ENCODE data around the gene DIP2B.
"Not testable (repeated sequence)": the region's sequence is repeated elsewhere in the genome, so short reads cannot be mapped to it uniquely, and the experiment has no call there.

DIP2B gene

GRCh38 chr12:50504798-50505674, at the start of gene DIP2B:
Gene DIP2B, plus strand, starts transcription at chr12:50504985. Its CDS starts 156 bp downstream, at chr12:50505141.
- peak; percentile 66 for DNase-seq

GRCh38 chr12:50458606-50459005, 46.2 kb upstream of the DIP2B start:
- DNase-seq: no peak

DNA sequence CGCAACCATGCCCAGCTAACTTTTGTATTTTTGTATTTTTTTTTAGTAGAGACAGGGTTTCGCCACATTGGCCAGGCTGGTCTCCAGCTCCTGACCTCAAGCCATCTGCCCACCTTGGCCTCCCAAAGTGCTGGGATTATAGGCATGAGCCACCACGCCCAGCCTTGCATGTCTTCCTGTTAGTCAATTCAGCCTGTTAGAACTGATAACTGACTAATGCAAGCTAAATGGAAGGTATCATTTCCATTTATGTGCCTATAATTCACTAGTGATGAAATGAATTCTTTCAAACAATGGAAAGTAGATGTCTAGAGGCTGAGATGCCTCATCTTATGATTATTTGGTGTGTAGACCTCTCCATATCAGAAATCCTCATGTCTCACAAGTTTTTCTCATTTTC, 37.3 kb upstream of the DIP2B start:
- DNase-seq: no peak

- DNase-seq: no peak
Measured at GRCh38 chr12:50477241-50477832, 27.4 kb upstream of the DIP2B start.

GRCh38 chr12:50482571-50482970, 22.2 kb upstream of the DIP2B start:
- no peak for DNase-seq

DNA sequence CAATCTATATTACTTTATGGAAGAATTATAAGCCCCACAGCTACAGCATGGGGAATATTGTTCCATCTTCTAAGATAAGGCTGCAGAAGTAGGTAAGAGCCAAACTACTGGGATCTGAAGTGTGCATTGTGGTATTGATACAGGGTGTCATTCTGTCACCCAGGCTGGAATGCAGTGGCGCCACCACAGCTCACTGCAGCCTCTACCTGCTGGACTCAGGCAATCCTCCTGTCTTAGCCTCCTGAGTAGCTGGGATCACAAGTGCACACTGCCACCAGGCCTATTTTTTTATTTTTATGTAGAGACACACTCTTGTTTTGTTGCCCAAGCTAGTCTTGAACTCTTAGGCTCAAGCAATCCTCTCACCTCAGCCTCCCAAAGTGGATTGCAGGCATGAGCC, 21.3 kb upstream of the DIP2B start:
- no peak for DNase-seq

DNA sequence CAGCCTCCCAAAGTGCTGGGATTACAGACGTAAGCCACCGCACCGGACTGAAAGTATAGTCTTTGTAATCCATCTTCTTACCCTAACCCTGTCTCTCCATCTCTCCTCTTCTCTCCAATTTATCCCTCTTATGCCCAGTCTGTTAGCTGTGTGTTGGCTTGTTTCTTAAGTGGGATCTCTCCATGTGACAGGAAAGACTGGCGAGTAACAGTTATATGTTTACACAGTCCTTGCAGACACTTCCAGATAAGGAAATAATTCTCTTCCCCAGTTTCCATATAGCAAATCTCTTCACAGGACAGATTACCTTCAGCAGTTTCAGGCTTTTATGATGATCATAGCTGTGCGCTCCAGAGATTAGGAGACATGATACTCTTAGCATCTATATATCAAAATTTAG, 16.0 kb upstream of the DIP2B start:
- no peak for DNase-seq

DNA sequence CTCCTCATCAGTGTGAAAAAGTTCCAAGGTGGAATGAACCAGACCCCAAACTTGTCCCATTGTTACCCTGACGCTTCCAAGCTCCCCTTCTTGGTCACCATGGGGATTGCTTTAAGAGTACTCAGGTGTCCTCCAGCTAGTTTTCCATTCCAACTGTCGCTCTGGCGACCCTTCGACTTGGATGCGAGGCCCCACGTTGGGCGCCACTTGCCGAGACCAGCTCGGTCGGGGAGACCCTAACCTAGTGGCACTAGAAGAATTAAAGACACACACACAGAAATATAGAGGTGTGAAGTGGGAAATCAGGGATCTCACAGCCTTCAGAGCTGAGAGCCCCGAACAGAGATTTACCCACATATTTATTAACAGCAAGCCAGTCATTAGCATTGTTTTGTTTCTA, 6.7 kb upstream of the DIP2B start:
- not testable (repeated sequence) for DNase-seq

DNA sequence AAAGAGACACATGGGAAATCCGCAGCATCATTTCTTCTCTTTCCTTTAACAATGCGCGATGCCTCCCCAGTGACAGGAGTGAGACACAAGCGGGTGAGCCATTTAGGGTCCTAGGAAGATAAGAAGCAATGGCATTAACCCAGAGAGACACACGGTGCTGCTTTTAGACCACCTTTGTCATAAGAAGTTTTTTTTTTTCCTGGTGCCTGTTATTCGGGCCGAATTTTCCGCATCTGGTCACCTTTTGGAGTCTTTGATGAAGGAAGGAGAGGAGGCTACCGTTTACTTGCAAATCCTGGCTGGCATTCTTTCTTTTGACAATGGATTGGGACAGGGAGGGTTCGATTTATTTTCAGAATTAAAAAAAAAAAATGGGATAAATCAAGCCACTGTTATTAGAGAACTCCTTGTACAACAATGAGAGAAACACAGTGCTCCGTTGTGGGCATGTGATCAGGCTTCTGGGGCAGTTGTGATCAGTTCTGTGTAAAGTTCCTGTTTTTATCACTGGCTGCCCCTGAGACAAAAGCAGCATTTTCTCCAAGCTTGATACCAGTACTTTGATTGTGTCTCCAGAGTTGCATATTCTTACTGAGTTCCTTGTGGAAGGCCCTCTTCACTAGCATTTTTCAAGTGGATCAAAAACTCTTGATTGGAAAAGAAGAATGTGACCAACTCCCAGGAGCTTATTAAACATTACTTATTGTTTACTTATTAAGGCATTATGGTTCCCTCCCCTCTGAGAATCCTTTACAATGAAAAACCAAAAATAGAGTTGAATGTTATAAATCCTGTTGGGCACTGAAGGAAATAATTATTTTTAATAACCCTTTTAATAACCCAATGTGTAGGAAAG, 1.1 kb downstream of the DIP2B start:
- DNase-seq: no peak

GRCh38 chr12:50506753-50507473, 2.1 kb downstream of the DIP2B start:
- DNase-seq: no peak

GRCh38 chr12:50507474-50507838, 2.7 kb downstream of the DIP2B start:
- DNase-seq: no peak

DNA sequence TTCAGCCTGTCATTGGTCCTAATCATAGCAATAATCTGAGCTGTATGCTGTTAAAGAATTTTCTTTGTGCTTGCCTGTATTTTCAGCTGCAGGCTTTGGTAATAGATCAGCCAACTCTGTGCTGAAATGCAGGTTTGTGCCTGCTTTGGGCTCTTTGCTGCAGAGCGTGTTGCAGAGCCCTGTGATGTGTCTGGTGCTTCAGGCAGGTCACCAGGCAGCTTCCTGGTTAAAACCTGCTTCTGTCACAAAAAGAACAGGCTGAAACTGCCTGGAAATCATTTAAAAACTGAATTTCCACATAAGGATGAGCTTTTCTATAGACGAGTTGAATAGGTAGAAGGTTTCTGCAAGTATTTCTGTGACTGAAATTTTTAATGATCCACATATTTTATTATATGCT, 3.1 kb downstream of the DIP2B start:
- no peak for DNase-seq

- no peak for DNase-seq
Measured at GRCh38 chr12:50508414-50508813, 3.6 kb downstream of the DIP2B start.

DNA sequence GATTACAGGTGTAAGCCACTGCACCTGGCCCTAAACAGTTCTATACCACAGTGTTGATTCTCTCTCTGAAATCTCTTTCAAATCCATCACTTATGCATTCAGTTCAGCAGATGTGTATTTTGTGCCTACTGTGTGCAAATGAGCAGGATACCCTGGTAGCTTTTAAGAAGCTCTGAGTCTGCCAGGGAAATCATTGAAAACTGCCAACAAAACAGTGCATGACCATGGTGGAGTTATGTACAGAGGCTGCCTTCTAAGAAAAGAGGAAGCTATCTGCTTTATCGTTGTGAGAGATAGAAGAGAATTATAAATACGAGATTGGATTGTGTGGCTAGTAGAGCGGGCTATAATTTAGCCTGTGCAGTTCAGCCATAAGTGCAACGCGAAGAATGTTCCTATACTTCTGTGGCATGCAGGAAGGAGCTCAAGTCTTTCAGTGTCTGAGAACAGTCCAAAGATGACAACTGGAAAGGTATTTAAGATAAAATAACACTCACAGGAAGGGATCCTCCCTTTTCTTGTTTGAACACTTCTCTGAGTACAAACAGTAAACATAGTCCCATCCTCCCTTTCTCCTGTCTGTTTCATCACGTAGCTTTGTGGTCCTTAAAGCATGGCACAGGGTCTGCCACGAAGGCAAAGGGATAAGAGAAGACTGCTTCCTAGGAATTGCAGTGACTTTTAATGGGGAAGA, 4.3 kb downstream of the DIP2B start:
- DNase-seq: no peak

GRCh38 chr12:50514526-50515276, 9.9 kb downstream of the DIP2B start:
- DNase-seq: no peak

DNA sequence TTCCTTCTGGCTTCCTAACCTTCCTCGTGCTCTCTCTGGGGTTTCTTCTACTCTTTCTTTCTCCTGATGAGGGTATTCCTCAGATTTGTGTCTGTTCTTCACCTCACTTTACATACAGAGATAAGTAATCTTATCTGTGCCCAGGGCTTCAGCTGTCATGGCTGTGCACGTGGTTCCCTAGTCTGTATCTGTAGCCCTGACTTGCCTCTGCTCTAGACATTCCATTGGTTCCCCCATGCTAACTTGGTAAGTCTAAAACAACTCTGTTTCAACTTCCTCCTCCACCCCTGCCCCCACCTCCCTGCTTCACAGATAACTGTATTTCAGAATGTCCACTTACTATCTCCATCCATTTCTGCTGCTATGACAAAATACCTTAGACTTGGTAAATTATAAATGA, 10.8 kb downstream of the DIP2B start:
- DNase-seq: no peak

DNA sequence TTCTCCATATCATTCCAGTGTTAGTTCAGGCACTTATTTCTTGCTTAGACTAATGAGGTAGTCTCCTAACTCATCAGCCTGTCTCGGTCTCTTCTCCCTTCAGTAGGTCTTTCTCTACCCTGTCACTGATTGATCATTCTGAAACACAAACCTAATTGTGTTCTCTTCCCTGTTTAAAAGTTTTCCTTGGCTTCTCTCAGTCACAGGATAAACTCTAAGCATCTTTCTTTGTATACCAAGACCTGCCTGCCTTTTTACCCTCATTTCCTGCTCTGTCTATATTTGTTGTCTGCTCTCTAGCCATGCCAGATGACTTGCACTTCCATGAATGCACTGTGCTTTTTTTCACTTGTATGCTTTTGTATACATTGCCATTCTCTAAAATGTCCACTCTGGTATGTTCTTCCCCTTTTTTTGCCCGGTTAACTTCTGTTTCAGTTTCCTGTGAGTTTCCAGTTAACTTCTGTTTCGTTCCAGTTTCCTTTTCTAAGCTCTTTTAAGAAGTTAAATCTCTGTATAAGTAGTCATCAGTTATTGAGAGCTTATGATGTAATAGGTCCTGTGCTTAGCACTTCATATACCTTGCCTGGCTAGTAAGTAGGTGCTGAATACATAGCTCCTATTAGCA, 12.8 kb downstream of the DIP2B start:
- DNase-seq: no peak

- DNase-seq: no peak
Measured at GRCh38 chr12:50518090-50518489, 13.3 kb downstream of the DIP2B start.

DNA sequence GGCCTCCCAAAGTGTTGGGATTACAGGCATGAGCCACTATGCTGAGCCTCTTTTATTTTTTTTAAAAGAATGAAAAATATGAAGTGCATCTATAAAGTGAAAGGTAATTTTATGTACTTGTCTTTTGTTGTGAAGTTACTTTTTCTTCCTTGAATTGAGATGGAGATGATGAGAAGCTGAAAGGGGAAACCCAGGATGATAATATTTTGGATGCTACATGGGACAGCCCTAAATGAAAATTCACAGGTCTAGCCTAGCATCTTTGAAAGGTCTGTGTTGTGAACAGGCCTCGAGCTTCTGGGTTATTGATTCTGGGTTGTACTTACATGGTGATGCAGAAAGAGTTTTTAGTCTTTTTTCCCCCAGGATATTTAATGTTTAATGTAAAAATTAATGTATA, 14.6 kb downstream of the DIP2B start:
- DNase-seq: no peak

- no peak for DNase-seq
Measured at GRCh38 chr12:50520416-50521207, 15.8 kb downstream of the DIP2B start.
